Endothelial cell of umbilical vein (primary cell): ENCODE measurements around the gene TM9SF3. TPM values are rescaled to one million over a fixed set of nuclear protein-coding genes. Genes with fewer than 3 reads are reported as not detected.

Source experiments
- BruUV-seq: library from RNA; stranded (reverse); fragments of 400-500 nt; replicated peaks from 2 replicates; lab custom pipeline; 2021; lab: Mats Ljungman, UMichigan
- CTCF ChIA-PET: fragments of 300-600, 350-600 bp; sonication (Branson Sonifier 250); formaldehyde crosslinking; loops from one replicate; lab custom pipeline; 2021; ENCODE audit warnings: antibody characterized with exemption, inconsistent platforms; lab: Charles Lee
- POLR2A ChIA-PET: fragments of 300-600, 350-600 bp; sonication (Branson Sonifier 250); formaldehyde crosslinking; loops from one replicate; lab custom pipeline; 2021; ENCODE audit warnings: antibody characterized with exemption, inconsistent platforms; lab: Charles Lee
- DNase-seq: peaks from one replicate; pipeline ENCODE4 v3.0.0-alpha.2; 2011; ENCODE audit warnings: low read depth, low spot score
- FAIRE-seq: peaks from 2 replicates; lab custom pipeline; 2011; peaks lifted over from hg19 to GRCh38; lab: Jason Lieb, UNC
- H2AFZ ChIP-seq: 2 replicates; pipeline ENCODE4 v1.6.0; 2012; ENCODE audit warnings: low read depth, low read length, control low read depth, inconsistent platforms
- H3K27ac ChIP-seq: 2 replicates; pipeline ENCODE4 v1.5.1; 2011; ENCODE audit warnings: low read depth, mild to moderate bottlenecking, control low read depth, low read length, moderate library complexity; ENCODE audit not compliant: insufficient read depth
- H3K27me3 ChIP-seq, 2 experiments: 2 replicates each; pipeline versions ENCODE4 v1.6.0 to v1.6.1; 2011; ENCODE audit warnings: low read length in 2 of 2, mixed read lengths in 1 of 2; ENCODE audit not compliant: control insufficient read depth in 2 of 2, insufficient read depth in 2 of 2
- H3K36me3 ChIP-seq, 2 experiments: 2 replicates in 1 of 2; 3 replicates in 1 of 2; pipeline ENCODE4 v1.5.1; 2011; ENCODE audit warnings: low read length in 2 of 2, mild to moderate bottlenecking in 1 of 2, moderate library complexity in 1 of 2; ENCODE audit not compliant: control insufficient read depth in 2 of 2, insufficient read depth in 2 of 2; ENCODE audit errors: extremely low read depth in 1 of 2
- H3K4me1 ChIP-seq: 3 replicates; pipeline ENCODE4 v1.5.1; 2011; ENCODE audit warnings: mild to moderate bottlenecking, low read length; ENCODE audit not compliant: control insufficient read depth, insufficient read depth; ENCODE audit errors: extremely low read depth
- H3K4me2 ChIP-seq: 2 replicates; pipeline ENCODE4 v1.6.1; 2011; ENCODE audit warnings: low read length, control low read depth, mixed read lengths; ENCODE audit not compliant: insufficient read depth
- H3K4me3 ChIP-seq, 3 experiments: fragments of 200-600 bp in 1 of 3; sonication (generic), shearing (Covaris generic) in 1 of 3; replicated peaks in 1 of 3; 2 replicates each; pipeline ENCODE4 v1.5.1; 2011 to 2016; ENCODE audit warnings: control low read depth in 3 of 3, low read length in 3 of 3, mild to moderate bottlenecking in 2 of 3, inconsistent platforms in 1 of 3, low read depth in 1 of 3, moderate library complexity in 1 of 3; ENCODE audit not compliant: insufficient read depth in 1 of 3
- H3K79me2 ChIP-seq: 2 replicates; pipeline ENCODE4 v1.6.0; 2012; ENCODE audit warnings: low read length, inconsistent platforms; ENCODE audit not compliant: control insufficient read depth, insufficient read depth
- H3K9ac ChIP-seq: replicated peaks from 2 replicates; pipeline ENCODE3; 2011; ENCODE audit warnings: low read length, control low read depth; ENCODE audit not compliant: insufficient read depth; ENCODE audit errors: extremely low read depth
- H3K9me1 ChIP-seq: replicated peaks from 3 replicates; pipeline ENCODE4 v1.6.0; 2011; ENCODE audit warnings: mild to moderate bottlenecking, low read length; ENCODE audit not compliant: control insufficient read depth, insufficient read depth; ENCODE audit errors: extremely low read depth
- H3K9me3 ChIP-seq: replicated peaks from 2 replicates; pipeline ENCODE4 v1.5.1; 2012; ENCODE audit warnings: low read length, inconsistent platforms; ENCODE audit not compliant: control insufficient read depth, insufficient read depth
- H4K20me1 ChIP-seq: replicated peaks from 2 replicates; pipeline ENCODE3; 2011; ENCODE audit warnings: mild to moderate bottlenecking, low read length; ENCODE audit not compliant: control insufficient read depth, insufficient read depth; ENCODE audit errors: extremely low read depth
- CTCF ChIP-seq, 2 donors: IDR thresholded peaks; 1 replicate in 1 of 2; 2 replicates in 1 of 2; pipeline ENCODE4 v1.5.1; 2011; ENCODE audit warnings: low read length in 2 of 2, mild to moderate bottlenecking in 2 of 2, moderate library complexity in 2 of 2, control low read depth in 1 of 2, inconsistent platforms in 1 of 2, low read depth in 1 of 2; ENCODE audit not compliant: insufficient read depth in 1 of 2; ENCODE audit errors: extremely low read depth in 1 of 2
- EZH2 ChIP-seq: IDR thresholded peaks from 2 replicates; pipeline ENCODE4 v1.6.1; 2012; ENCODE audit warnings: borderline replicate concordance, low read depth, mild to moderate bottlenecking, moderate library complexity, low read length, inconsistent platforms; ENCODE audit not compliant: severe bottlenecking
- FOS ChIP-seq: IDR thresholded peaks from 2 replicates; pipeline ENCODE4 v1.6.1; 2011; ENCODE audit warnings: mild to moderate bottlenecking, low read length, moderate library complexity, borderline replicate concordance; ENCODE audit not compliant: insufficient read depth
- GATA2 ChIP-seq: IDR thresholded peaks from 2 replicates; pipeline ENCODE4 v1.7.0; 2011; ENCODE audit warnings: low read depth, mild to moderate bottlenecking, moderate library complexity, mixed read lengths, low read length; ENCODE audit not compliant: insufficient read length, insufficient read depth
- JUN ChIP-seq: IDR thresholded peaks from 2 replicates; pipeline ENCODE4 v1.6.1; 2011; ENCODE audit warnings: borderline replicate concordance, low read depth; ENCODE audit not compliant: insufficient read length, insufficient read depth
- MAX ChIP-seq: IDR thresholded peaks from 2 replicates; pipeline ENCODE4 v1.6.1; 2011; ENCODE audit not compliant: insufficient read depth, insufficient read length
- MYC ChIP-seq: IDR thresholded peaks from one replicate; pipeline ENCODE4 v1.6.1; 2011; ENCODE audit warnings: mild to moderate bottlenecking, low read depth, low read length
- POLR2A ChIP-seq: IDR thresholded peaks from 2 replicates; pipeline ENCODE4 v1.6.1; 2012; ENCODE audit warnings: low read depth, mild to moderate bottlenecking, control low read depth, low read length
- POLR2AphosphoS5 ChIP-seq: IDR thresholded peaks from 2 replicates; pipeline ENCODE4 v1.6.1; 2012; ENCODE audit warnings: low read depth, mild to moderate bottlenecking, control low read depth, low read length, moderate library complexity; ENCODE audit not compliant: insufficient read depth
- dilution Hi-C: fragments of 300-500 bp; cut with MboI; formaldehyde crosslinking; loops from one replicate; pipeline ENCODE4 v1.15.0; 2019; ENCODE audit warnings: low sequenced_read_pairs; ENCODE audit not compliant: extremely low pct_ligation_motif_present
- intact Hi-C: fragments of 100-400 bp; cut with micrococcal nuclease; formaldehyde crosslinking; loops from one replicate; pipeline ENCODE4 v1.10.0; 2022
- polyA plus RNA-seq, 4 experiments: library from polyadenylated mRNA; depleted of rRNA in 3 of 4; stranded (reverse) in 3 of 4; unstranded in 1 of 4; fragments of >200 nt; gene quantifications; 2 replicates each; pipeline versions ENCODE4 v1.2.1 to v1.2.3, GENCODE V29; 2011 to 2012; ENCODE audit warnings: missing spikeins in 1 of 4
- total RNA-seq: library from RNA; stranded (reverse); gene quantifications from 2 replicates; pipeline ENCODE4 v1.2.3, GENCODE V29; 2021

TM9SF3 gene
- total and polyA plus RNA-seq, 2 donors (not counting 3 experiments of a cell fraction or from before 2014, with no cell fraction given) = 133 to 144 TPM

GRCh38 chr10:96500050-96500449, 86.8 kb downstream of the TM9SF3 start:
- CTCF ChIA-PET = no interaction called here
- BruUV-seq = no TSS peak
- H3K27me3 ChIP-seq = no peaks in the 10 kb centered on the region

More at GRCh38 chr10:96500050-96500449, 86.8 kb downstream of the TM9SF3 start:
- Histone ChIP-seq H3K27ac (no peak overlapping the region), H3K79me2 (no peaks in the 10 kb centered on the region), H3K4me1 (no peaks in the 10 kb centered on the region), H3K4me3 (no peak overlapping the region), H3K4me2 (no peak overlapping the region), H2AFZ (no peak overlapping the region), H4K20me1 (no peaks in the 10 kb centered on the region), H3K36me3 (no peaks in the 10 kb centered on the region), H3K9ac (no peak overlapping the region), H3K9me3 (no peaks in the 10 kb centered on the region), H3K9me1 (no peaks in the 10 kb centered on the region)
- intact Hi-C loops (no loop called here), dilution Hi-C loops (no loop called here)
- DNase-seq (no peak), FAIRE-seq (no peak)
- TF ChIP-seq EZH2 (no peak), GATA2 (no peak), CTCF (IDR thresholded peaks at IDR 0.05; ENCODE audit: extremely low read depth in 1 of 2, insufficient read depth in 1 of 2, low read depth in 1 of 2, low read length in 2 of 2) (no peak), POLR2AphosphoS5 (no peak), FOS (no peak), JUN (no peak), MYC (no peak), POLR2A (no peak), MAX (no peak)
- POLR2A ChIA-PET = no interaction called here
